WTC11 (cell line): ENCODE measurements around the gene GPR84.

Source experiments
- CBFB ChIP-seq: sonication (generic); formaldehyde crosslinking; IDR thresholded peaks from 2 replicates; pipeline ENCODE4 v1.8.1; 2022; ENCODE audit warnings: mild to moderate bottlenecking, low read depth, missing genetic modification reagents
- GABPB1 ChIP-seq: sonication (generic); formaldehyde crosslinking; IDR thresholded peaks from 2 replicates; pipeline ENCODE4 v1.8.1; 2023; ENCODE audit warnings: mild to moderate bottlenecking, missing genetic modification reagents
- JUN ChIP-seq: sonication (generic); formaldehyde crosslinking; IDR thresholded peaks from 2 replicates; pipeline ENCODE4 v1.8.0; 2023; ENCODE audit warnings: mild to moderate bottlenecking, missing genetic modification reagents
- PRRX2 ChIP-seq: fragments of 250-450 bp; sonication (Bioruptor Pico); IDR thresholded peaks from 2 replicates; pipeline ENCODE4 v1.8.0; 2021; ENCODE audit warnings: mild to moderate bottlenecking
- TEAD4 ChIP-seq: sonication (generic); formaldehyde crosslinking; IDR thresholded peaks from 2 replicates; pipeline ENCODE4 v1.8.0; 2022; ENCODE audit warnings: mild to moderate bottlenecking, missing genetic modification reagents
- ZBTB21 ChIP-seq: sonication (generic); formaldehyde crosslinking; IDR thresholded peaks from 2 replicates; pipeline ENCODE4 v1.8.1; 2023; ENCODE audit warnings: mild to moderate bottlenecking, missing genetic modification reagents, borderline replicate concordance
- TF ChIP-seq, protein P1 (sequence below): fragments of 200-600 bp; IDR thresholded peaks from 2 replicates; pipeline ENCODE4 v1.8.0; 2022; ENCODE audit warnings: antibody characterized with exemption
- TF ChIP-seq, protein P2 (sequence below): sonication (generic); formaldehyde crosslinking; IDR thresholded peaks from 2 replicates; pipeline ENCODE4 v1.8.1; 2022; ENCODE audit warnings: low read depth, missing genetic modification reagents, borderline replicate concordance

DNA sequence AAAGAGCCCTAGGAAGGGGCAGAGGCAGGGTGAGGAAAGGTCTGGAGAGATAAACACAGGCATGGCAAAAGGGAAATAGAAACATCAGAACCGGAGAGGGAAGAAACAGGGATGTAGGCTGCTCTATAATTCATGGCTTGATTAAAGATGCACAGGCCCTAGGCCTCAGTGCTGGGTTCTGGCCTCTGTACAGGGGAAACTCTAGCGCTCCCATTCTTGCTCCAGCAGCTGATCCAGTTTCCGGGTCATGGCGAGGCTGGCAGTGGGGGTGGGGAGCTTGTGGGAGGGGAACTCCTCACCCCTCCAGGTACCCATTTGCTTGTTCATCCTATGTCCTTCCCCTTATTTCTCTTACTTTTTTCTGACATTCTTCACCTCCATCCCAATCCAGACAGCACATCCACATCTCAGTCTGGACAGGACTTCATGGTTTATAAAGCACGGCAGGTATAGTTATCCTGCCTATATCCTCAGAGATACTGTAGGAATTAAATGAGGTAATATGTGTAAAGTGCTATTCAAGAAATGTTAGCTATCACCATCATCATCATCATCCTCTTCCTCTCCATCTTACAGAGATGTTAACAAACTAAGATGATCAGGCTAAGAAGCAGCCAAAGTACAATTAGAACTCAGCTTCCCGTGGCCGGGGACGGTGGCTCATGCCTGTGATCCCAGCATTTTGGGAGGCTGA lies 8.0 kb upstream of the GPR84 start:
- TF ChIP-seq, protein P1, sequence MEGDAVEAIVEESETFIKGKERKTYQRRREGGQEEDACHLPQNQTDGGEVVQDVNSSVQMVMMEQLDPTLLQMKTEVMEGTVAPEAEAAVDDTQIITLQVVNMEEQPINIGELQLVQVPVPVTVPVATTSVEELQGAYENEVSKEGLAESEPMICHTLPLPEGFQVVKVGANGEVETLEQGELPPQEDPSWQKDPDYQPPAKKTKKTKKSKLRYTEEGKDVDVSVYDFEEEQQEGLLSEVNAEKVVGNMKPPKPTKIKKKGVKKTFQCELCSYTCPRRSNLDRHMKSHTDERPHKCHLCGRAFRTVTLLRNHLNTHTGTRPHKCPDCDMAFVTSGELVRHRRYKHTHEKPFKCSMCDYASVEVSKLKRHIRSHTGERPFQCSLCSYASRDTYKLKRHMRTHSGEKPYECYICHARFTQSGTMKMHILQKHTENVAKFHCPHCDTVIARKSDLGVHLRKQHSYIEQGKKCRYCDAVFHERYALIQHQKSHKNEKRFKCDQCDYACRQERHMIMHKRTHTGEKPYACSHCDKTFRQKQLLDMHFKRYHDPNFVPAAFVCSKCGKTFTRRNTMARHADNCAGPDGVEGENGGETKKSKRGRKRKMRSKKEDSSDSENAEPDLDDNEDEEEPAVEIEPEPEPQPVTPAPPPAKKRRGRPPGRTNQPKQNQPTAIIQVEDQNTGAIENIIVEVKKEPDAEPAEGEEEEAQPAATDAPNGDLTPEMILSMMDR = no peak
- TF ChIP-seq CBFB (CRISPR knock-in tag) (no peak), PRRX2 (CRISPR knock-in tag) (no peak), GABPB1 (no peak), JUN (CRISPR knock-in tag) (no peak), ZBTB21 (no peak), TEAD4 (no peak)
- TF ChIP-seq, protein P2, sequence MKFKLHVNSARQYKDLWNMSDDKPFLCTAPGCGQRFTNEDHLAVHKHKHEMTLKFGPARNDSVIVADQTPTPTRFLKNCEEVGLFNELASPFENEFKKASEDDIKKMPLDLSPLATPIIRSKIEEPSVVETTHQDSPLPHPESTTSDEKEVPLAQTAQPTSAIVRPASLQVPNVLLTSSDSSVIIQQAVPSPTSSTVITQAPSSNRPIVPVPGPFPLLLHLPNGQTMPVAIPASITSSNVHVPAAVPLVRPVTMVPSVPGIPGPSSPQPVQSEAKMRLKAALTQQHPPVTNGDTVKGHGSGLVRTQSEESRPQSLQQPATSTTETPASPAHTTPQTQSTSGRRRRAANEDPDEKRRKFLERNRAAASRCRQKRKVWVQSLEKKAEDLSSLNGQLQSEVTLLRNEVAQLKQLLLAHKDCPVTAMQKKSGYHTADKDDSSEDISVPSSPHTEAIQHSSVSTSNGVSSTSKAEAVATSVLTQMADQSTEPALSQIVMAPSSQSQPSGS = no peak
